GM11168 (cell line): Measurements from ENCODE around the gene PHACTR1.

ENCODE experiments used
- in situ Hi-C: fragments of 300-500 bp; cut with MboI; formaldehyde crosslinking; loops from one replicate; pipeline ENCODE4 v1.12.0; 2022; ENCODE audit warnings: low sequenced_read_pairs; ENCODE audit not compliant: unreplicated experiment

The PHACTR1 gene

DNA sequence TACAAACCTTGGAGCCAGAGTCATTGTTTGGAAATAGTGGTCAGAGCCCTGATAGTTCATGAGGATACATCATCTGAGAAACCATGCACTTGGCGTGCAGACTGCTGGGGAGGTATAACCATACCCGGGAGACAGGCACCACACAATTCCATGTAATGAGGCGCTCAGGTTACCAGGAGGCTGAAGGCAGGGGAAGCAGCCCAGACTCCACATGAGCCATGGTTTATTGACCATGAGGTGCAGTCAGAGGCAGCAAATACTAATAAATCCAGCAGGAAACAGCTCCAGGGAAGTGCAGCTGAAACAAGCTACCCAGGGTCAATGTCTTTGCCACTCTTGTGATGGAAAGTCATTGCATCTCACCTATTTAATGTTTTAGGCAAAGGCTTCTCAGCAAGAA lies 455.7 kb downstream of the PHACTR1 start:
- in situ Hi-C loops: no loop called here

DNA sequence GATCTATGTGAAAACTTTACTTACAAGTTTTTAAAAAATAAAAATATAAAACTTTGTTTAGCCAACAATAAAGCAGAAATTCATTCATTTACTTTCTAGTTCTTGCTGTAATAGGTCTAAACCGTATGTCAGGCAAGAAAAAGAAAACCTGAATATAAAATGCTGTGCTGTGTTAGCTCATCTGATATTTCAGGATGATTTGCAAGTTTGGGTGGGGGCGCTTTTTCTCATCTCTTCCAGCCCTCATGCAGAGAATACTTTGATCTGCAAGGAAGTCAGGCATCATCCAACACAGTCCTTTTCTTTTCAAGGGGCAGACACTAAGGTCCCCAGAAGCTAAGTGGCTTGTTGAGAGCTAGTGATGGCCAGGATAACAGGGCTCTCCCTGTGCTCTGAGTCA lies 458.5 kb downstream of the PHACTR1 start:
- in situ Hi-C loops: no loop called here

DNA sequence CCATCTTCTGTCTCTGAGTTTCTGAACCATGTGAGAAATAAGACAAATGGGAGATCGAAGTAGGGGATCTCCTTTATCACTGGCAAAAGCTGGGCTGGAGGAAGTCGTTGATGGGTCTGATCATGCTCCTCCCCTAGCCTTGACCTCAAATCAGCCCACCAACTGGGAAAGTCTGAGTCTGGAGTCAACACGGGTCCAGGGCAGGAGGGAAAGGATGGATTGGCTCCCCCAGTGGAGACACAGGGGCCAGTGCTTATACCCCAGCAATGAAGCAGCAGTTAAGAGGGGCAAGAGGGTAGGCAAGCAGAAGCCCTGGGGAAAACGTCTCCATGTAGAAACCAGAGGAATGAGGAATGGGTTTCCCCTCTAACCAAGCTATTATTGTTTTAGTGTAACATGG lies 459.2 kb downstream of the PHACTR1 start:
- in situ Hi-C loops: no loop called here

DNA sequence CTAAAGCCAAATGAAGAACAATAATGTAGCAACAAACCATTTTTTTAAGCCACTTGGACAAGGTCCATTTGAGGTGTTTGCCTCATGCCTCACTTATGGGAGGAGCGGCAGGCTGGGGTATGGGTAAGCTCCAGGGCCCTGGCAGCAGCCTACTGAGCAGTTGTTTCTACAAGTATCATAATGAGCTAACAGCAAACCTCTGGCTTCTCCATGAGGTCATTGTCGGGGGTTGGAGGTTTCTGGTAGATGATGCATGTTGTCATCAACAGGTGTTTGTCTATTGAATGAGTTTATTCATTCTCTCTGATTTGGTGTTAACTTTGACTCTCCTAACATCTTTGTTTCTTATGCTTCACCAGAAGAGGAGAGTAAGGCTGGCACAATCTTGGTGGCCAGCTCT lies 461.1 kb downstream of the PHACTR1 start:
- in situ Hi-C loops: no loop called here

DNA sequence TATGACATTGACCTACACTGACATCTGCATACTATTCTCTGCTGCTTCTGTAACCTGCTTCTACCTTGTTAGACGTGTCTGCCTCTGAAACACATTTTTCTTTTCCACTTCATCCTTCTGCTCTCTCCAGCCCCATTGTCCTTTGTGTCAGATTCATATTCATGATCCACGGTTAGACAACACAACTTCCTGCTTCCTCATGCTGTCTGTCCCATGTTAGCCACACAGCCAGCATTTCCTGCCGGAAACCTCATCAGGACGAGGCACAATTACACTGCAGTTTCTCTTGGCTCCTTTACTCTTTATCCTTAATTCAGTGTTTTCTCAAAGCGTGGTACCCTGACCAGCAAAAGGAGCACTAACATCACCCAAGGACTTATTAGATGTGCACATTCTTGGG lies 461.5 kb downstream of the PHACTR1 start:
- in situ Hi-C loops: no loop called here

DNA sequence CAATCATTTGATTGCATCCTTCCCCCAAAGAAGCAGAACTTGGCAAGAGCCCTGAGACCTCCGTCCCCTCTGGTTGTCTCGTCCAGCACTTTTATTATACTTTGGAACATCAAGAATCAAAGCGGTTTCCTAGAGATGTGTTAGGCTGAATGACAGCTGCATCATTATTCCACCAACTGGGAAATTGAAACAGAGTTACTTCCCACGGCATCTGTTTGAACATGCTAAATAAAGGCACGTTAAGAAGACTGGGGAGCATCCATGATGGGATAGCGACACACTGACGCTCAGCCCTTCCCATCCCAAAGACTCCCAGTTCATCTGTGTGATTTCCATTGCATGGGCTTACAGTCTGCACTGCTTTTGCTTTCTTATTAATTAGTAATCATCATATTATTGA lies 464.0 kb downstream of the PHACTR1 start:
- in situ Hi-C loops: no loop called here

DNA sequence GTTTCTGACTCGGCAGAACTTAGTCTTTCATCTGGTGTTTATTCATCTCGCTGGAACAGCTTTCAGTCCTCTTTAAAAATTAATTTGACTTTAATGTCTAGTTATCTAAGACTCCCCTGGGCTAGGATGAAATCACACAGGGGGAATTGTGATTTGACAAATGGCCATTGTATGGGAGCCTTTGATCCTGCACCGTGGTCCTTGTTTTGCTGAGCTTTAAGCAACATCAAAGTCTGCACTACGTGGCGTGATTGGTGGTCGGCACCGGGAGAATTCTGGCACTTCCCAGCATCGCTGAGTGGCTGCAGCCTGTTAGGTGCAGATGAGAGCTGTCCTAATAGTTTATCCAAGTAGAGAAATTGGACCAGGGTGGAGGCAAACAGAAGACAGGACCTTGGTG lies 464.8 kb downstream of the PHACTR1 start:
- in situ Hi-C loops: no loop called here

DNA sequence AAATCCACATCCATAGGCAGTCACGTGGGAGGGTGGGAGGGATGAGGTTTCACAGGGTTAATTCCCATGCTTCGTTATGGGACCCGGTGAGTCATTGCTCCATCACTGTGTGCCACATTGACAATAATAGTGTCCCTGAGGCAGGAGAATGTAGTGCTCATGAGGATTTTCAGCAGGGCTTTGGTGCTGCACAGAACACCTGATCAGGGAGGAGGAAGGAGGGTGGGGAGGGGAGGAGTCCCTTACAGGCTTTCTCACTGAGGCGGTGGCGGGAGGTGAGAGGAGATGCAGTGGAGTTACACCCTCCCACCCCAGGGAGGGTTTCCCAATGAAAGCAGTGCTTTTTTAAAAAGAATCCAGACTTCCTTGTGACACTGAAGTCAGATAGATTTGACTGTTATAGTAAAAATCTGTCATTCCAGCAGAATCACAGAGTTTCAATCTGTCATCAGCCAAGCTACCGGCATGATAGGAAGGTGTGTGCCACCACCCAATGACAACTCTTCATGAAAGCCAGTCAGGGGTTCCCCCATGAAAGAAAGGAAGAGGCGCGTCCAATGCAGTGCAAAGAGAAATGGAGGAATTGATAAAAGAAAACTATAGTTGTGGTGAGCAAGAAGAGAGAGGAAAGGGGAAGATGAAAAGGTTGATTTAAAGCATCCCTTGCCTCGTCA lies 467.0 kb downstream of the PHACTR1 start:
- in situ Hi-C loops: no loop called here

DNA sequence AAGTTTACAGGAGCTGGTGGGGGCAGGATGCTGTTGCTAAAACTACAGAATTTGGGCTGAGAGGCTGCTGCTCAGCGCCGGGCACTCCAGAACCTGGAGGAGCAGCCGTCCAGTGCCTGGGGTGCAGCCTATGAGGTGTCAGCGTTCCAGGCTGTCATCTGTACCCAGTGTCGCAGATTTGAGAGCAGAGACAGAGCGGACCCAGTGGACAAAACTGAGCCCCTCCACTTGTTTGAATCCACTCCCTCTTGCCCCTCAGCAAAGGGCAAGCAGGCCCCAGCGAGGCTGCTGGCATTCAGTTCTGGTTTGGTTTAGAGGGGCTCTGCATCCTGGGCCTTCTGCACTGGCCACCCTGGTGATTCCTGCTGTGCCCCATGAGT lies 467.5 kb downstream of the PHACTR1 start:
- in situ Hi-C loops: no loop called here

DNA sequence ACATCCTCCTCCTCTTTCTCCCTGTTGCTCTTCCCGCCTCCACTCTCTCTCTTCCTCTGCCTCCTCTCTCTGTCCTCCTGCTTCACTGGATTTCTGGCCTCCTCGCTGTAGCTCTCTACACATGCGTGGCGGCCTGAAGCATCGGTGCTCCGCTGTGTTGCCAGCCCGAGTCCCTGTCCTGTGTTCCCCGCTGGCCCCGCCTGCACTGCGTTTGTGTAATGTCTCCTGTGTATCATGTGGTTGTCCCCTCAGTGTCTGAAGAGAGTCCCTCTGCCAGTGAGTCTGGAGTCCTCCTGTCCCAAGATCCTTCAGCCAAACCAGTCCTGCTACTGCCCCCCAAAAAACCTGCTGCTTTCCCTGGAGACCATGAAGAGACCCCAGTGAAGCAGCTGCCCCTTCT lies 468.0 kb downstream of the PHACTR1 start:
- in situ Hi-C loops: no loop called here

DNA sequence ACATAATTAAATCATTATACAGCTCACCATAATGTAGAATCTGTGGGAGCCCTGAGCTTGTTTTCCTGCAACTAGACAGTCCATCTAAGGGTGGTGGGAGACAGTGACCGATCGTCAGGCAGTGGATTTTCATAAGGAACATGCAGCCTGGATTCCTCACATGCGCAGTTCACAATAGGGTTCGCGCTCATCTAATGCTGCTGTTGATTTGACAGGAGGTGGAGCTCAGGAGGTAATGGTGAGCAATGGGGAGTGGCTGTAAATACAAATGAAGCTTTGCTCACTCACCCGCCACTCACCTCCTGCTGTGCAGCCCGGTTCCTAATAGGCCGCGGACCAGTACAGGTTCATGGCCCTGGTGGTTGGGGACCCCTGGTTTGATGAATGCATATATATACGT lies 470.3 kb downstream of the PHACTR1 start:
- in situ Hi-C loops: no loop called here

DNA sequence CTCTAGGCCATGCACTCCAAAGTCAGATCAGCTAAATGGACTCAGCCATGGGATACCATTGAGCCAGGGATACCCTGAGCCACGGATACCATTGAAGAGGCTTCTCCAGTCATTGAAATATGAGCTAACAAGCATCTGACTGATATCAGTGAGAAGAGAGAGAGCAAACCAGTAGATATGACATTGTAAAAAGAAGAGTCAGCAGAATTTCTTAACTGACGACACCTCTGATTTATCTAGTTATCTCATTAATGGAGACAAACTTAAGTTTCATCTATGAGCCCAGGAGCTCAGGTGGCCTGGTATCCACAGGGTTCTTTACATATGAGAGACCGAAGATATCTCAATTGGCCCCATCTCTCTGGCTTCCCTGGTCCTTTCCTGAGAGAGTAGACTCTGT lies 471.1 kb downstream of the PHACTR1 start:
- in situ Hi-C loops: no loop called here

DNA sequence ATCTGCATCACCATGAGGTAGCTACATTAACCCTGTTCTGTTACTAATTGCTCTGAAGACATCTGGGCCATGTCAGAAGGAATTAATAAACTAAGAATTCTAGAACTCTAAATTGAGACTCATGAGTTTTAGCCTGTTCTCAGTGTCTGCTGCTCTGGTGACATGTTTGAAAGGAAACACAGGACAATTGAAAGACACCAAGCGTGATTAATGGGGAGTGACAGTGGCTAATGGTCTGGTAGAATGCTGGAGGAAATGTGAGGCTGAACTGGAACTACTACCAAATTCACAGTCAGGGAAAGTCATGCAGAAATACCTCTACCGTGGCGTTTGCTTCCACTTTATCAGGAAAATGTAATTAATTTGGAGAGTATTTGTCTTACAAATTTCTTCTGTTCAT lies 471.7 kb downstream of the PHACTR1 start:
- in situ Hi-C loops: no loop called here

DNA sequence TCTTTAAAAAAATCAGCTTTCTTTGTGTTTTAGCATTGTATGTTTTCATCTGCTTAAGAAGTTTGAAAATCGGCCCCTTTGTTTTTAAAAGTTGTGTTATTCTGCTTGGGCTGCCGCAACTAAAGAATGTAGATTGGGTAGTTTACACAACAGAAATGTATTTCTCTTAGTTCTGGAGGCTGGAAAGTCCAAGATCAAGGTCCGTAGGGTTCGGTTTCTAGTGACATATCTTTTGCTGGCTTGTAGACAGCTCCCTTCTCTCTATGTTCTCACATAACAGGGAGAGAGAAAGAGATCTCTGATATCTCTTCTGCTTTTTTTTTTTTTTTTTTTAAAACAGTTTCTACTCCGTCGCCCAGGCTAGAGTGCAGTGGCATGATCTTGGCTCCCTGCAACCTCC lies 473.1 kb downstream of the PHACTR1 start:
- in situ Hi-C loops: loop anchor here (10.0 kb wide), 1 partner anchor 145 kb away; no protein-coding TSS in a partner anchor

DNA sequence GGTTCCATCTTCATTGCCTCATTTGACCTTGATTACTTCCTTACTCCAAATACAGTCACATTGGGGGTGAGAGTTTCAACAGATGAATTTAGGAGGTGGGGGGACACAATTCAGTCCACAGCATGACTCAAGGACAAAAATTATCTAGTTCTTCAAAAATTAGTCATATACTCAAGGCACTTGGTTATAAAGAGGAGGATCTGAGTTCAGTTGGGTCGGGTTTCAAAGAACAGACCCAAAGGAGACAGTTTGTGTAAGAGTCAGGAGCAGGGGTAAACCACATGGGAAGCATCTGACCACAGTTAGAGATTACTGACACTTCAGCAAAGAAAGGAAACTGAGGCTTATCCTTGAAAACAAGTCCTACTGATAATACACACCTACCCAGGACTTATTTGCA lies 473.8 kb downstream of the PHACTR1 start:
- in situ Hi-C loops: loop anchor here (10.0 kb wide), 1 partner anchor 144 kb away; no protein-coding TSS in a partner anchor

DNA sequence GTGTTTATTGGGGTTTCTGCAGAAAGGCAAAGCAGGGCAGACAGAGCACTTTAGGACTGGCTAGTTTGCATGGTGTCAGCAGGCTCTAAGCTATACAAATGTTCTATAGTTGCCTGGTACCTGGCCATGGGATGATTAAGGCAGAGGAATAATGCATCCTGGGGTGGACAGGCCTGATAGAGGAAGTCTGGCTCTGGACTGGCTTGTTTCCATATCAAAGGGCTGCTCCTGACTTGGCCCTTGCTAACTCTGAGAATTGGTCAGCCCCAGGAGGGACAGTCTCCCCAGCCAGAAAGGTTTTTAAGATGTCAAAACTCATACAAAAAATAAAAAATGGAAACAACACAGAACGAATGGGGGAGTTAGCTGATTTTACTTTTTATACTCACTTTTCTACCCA lies 474.9 kb downstream of the PHACTR1 start:
- in situ Hi-C loops: loop anchor here (10.0 kb wide), 1 partner anchor 143 kb away; no protein-coding TSS in a partner anchor

DNA sequence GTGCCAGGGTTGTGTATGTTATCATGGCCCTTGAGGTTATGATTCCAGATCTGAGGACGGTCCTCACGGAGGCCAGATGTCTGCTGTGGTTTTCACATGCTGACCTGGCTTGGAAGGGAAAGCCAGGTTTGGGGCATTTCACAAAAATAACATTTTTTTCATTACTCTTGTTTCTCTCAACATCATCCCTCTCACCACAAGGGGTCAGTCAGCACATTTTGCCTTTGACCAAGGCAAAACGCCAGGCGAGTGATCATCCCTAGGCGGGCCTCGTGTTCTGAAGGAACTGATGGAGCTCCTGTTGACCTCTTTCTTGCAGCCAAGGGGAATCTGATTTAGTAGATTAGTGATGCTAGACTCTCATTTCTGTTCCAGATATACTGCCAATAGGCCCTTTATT lies 478.3 kb downstream of the PHACTR1 start:
- in situ Hi-C loops: loop anchor here (10.0 kb wide), 1 partner anchor 140 kb away; no protein-coding TSS in a partner anchor

DNA sequence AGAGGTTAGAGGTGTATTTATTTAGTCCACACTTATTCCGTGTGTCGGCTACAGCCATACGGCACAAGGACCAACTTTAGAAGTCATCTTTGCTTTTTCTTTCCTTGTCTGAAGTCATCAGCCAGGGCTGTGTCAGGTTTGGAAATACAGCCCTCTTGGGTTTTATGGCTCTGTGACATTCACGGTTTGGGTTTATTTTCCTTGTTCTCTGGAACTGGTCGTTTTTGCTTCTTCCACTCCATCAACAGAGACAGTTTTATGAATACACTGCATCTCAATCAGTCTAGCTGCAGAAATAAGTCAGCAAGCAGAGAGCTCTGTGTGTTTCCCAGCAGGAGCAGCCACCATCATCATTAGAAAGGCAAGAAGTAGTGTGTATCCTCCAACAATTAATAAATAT lies 479.2 kb downstream of the PHACTR1 start:
- in situ Hi-C loops: loop anchor here (10.0 kb wide), 1 partner anchor 139 kb away; no protein-coding TSS in a partner anchor

DNA sequence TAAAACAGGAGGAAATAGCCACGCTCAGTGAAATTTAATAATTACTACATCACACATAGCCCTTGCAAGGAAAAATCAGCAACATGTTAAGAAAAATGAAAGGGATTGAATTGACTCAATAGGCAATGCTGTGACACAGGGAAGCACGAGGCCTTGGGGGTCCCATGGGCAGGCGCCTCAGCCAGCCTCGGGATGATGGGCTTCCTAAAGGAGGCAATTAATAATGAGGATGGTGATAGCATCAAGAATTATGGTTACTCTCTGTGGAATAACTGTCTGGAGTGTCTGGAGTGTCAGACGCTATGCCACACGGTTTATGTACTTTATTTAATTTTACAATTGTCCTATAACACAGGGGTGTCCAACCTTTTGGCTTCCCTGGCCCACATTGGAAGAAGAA lies 481.6 kb downstream of the PHACTR1 start:
- in situ Hi-C loops: loop anchor here (10.0 kb wide), 1 partner anchor 137 kb away; no protein-coding TSS in a partner anchor

DNA sequence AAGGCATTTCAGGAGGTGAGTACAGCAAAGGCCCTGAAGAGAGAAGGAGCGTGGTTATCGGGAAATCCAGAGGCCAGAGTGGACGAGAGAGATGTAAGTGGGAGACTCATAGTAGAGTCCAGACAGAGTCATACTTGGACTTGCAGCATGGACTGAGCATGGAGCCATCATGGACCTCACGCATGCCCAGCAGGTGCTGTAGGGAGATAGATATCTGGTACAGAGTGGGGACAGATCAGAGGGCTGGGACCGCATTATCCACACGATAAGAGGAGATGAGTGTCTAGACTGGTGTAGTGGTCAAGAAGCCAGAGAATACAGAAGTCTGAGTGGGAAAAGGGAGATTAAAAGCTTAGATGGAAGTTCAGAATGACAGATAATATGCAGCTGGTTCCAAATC lies 484.8 kb downstream of the PHACTR1 start:
- in situ Hi-C loops: loop anchor here (10.0 kb wide), 1 partner anchor 333 kb away; no protein-coding TSS in a partner anchor

DNA sequence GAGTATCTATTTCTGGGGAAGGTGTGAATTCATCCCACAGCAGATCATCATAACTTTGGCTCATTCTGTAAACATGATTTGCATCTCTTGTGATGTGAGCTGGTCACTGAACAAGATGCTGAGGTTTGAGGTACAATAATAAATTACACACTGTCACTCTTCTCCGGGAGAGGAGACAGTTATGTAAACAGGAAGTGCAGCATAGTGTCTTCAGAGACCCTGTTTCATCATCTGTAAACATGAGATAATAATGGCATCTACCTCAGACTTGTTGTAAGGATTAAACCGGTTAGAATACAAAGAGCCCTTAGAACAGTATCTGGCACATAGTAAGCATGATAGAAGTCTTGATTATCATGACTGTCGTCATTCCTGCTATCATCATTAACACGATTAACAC lies 486.6 kb downstream of the PHACTR1 start:
- in situ Hi-C loops: loop anchor here (10.0 kb wide), 1 partner anchor 332 kb away; no protein-coding TSS in a partner anchor

DNA sequence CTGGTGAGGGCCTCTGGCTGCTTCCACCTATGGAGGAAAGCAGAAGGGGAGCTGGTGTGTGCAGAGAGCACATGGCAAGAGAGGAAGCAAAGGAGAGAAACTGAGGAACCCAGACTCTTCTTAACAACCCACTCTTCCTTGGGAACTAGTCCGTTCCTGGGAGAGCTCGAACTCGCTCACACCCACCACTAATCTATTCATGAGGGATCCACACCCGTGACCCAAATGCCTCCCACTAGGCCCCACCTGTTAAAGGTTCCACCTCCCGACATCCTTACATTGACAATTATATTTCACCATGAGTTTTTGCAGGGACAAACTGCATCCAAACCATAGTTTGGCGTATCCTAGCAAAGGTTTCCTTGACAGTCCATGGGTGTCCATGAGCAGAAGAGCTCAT lies 488.5 kb downstream of the PHACTR1 start:
- in situ Hi-C loops: loop anchor here (10.0 kb wide), 1 partner anchor 330 kb away; no protein-coding TSS in a partner anchor
